Liver (tissue), 9 donors: Measurements from ENCODE around the gene TEDC2. TPM values are rescaled to one million over a fixed set of nuclear protein-coding genes. Genes with fewer than 3 reads are reported as not detected.

Source experiments
- DNase-seq: peaks from one replicate; pipeline ENCODE4 v3.0.0-alpha.2; 2017; ENCODE audit warnings: low spot score
- H3K27ac ChIP-seq, 2 donors: one replicate each; pipeline ENCODE4 v1.7.0; 2013; ENCODE audit warnings: inconsistent platforms in 2 of 2, low read length in 2 of 2, control low read depth in 1 of 2, low read depth in 1 of 2, mild to moderate bottlenecking in 1 of 2
- H3K27me3 ChIP-seq, 4 donors: one replicate each; pipeline versions ENCODE4 v1.6.1 to v1.7.0; 2013; ENCODE audit warnings: low read length in 3 of 4, inconsistent platforms in 1 of 4, mild to moderate bottlenecking in 1 of 4, moderate library complexity in 1 of 4; ENCODE audit not compliant: control insufficient read depth in 4 of 4, insufficient read depth in 4 of 4
- H3K36me3 ChIP-seq, 4 donors: one replicate each; pipeline versions ENCODE4 v1.6.1 to v1.7.0; 2013; ENCODE audit warnings: low read length in 3 of 4, mild to moderate bottlenecking in 3 of 4, low read depth in 1 of 4, moderate library complexity in 1 of 4; ENCODE audit not compliant: control insufficient read depth in 4 of 4, insufficient read depth in 3 of 4
- H3K4me1 ChIP-seq, 4 donors: one replicate each; pipeline versions ENCODE4 v1.6.1 to v1.7.0; 2013; ENCODE audit warnings: low read length in 3 of 4, mild to moderate bottlenecking in 3 of 4, moderate library complexity in 1 of 4; ENCODE audit not compliant: control insufficient read depth in 4 of 4, insufficient read depth in 4 of 4
- H3K4me3 ChIP-seq, 3 donors: one replicate each; pipeline versions ENCODE4 v1.6.1 to v1.7.0; 2013; ENCODE audit warnings: low read length in 3 of 3, control low read depth in 1 of 3, low read depth in 1 of 3, mild to moderate bottlenecking in 1 of 3
- H3K9ac ChIP-seq, 2 donors: one replicate each; pipeline ENCODE4 v1.7.0; 2013; ENCODE audit warnings: low read length in 2 of 2, mild to moderate bottlenecking in 2 of 2, moderate library complexity in 2 of 2, control low read depth in 1 of 2, low read depth in 1 of 2
- H3K9me3 ChIP-seq, 4 donors: one replicate each; pipeline versions ENCODE4 v1.6.1 to v1.7.0; 2013; ENCODE audit warnings: low read length in 3 of 4; ENCODE audit not compliant: control insufficient read depth in 4 of 4
- CTCF ChIP-seq: fragments of 150-350 bp; IDR thresholded peaks from 2 replicates; pipeline ENCODE4 v1.5.1; 2017; ENCODE audit warnings: improper control_type of control experiment, low read depth, low read length; ENCODE audit not compliant: missing input control
- EGR1 ChIP-seq, 2 donors: IDR thresholded peaks; 2 replicates each; pipeline ENCODE4 v1.6.1; 2016 to 2018; ENCODE audit warnings: antibody characterized with exemption in 2 of 2, low read depth in 2 of 2
- FOXA2 ChIP-seq: IDR thresholded peaks from 2 replicates; pipeline ENCODE4 v1.6.1; 2016; ENCODE audit warnings: antibody characterized with exemption
- GABPA ChIP-seq, 2 donors: IDR thresholded peaks in 1 of 2; conservative IDR thresholded peaks in 1 of 2; 2 replicates each; pipeline ENCODE4 v1.6.1; 2016; ENCODE audit warnings: antibody characterized with exemption in 2 of 2, mild to moderate bottlenecking in 1 of 2, moderate library complexity in 1 of 2
- HNF4A ChIP-seq, 2 donors: conservative IDR thresholded peaks; 2 replicates each; pipeline ENCODE4 v1.6.1; 2016; ENCODE audit warnings: antibody characterized with exemption in 2 of 2, mild to moderate bottlenecking in 2 of 2
- HNF4G ChIP-seq: IDR thresholded peaks from 2 replicates; pipeline ENCODE4 v1.6.1; 2016; ENCODE audit warnings: antibody characterized with exemption
- MAX ChIP-seq: IDR thresholded peaks from 2 replicates; pipeline ENCODE4 v1.6.1; 2016; ENCODE audit warnings: antibody characterized with exemption
- NR2F2 ChIP-seq: IDR thresholded peaks from 2 replicates; pipeline ENCODE4 v1.6.1; 2016; ENCODE audit warnings: antibody characterized with exemption
- RAD21 ChIP-seq, 2 donors: IDR thresholded peaks; 2 replicates each; pipeline ENCODE4 v1.6.1; 2016; ENCODE audit warnings: antibody characterized with exemption in 2 of 2, mild to moderate bottlenecking in 2 of 2
- REST ChIP-seq: IDR thresholded peaks from 2 replicates; pipeline ENCODE4 v1.6.1; 2016; ENCODE audit warnings: antibody characterized with exemption, mild to moderate bottlenecking
- RXRA ChIP-seq, 2 donors: IDR thresholded peaks; 2 replicates each; pipeline ENCODE4 v1.6.1; 2017 to 2018; ENCODE audit warnings: antibody characterized with exemption in 2 of 2, mild to moderate bottlenecking in 1 of 2
- TAF1 ChIP-seq: conservative IDR thresholded peaks from 2 replicates; pipeline ENCODE4 v1.6.1; 2016; ENCODE audit warnings: antibody characterized with exemption, mild to moderate bottlenecking
- YY1 ChIP-seq: IDR thresholded peaks from 2 replicates; pipeline ENCODE4 v1.6.1; 2016; ENCODE audit warnings: antibody characterized with exemption, mild to moderate bottlenecking
- ZBTB33 ChIP-seq: IDR thresholded peaks from 2 replicates; pipeline ENCODE4 v1.6.1; 2016; ENCODE audit warnings: antibody characterized with exemption
- WGBS: extraction: QIAGEN DNeasy Blood & Tissue Kit; methylation state at CpG from one replicate; pipeline ENCODE4 v1.1.7; 2013; 5-methylcytosine and 5-hydroxymethylcytosine counted together
- polyA plus RNA-seq, 2 donors: library from polyadenylated mRNA; stranded (reverse) in 1 of 2; unstranded in 1 of 2; fragments of 200-250 nt in 1 of 2; fragments of >200 nt in 1 of 2; fragmentation: Nextera tagmentation in 1 of 2; extraction: Ambion mirVana in 1 of 2; gene quantifications; one replicate each; pipeline versions ENCODE4 v1.2.1 to v1.2.3, GENCODE V29; 2013 to 2015
- total RNA-seq, 2 donors: library from RNA; depleted of rRNA; stranded (reverse); fragments of >200 nt; gene quantifications; one replicate each; pipeline ENCODE4 v1.2.3, GENCODE V29; 2014
- donor health status: healthy.
- donor health status: healthy.
- donor health status: healthy.
- donor health status: healthy.
- donor health status: healthy.

TEDC2 gene
- total and polyA plus RNA-seq, 4 donors, result 0.71 to 6.7 (median 1.1) TPM

GRCh38 chr16:2468725-2469398 is 9.0 kb downstream of the TEDC2 start:
- no peak overlapping the region for H3K9ac ChIP-seq
- peak overlapping the region in 1 of 3 donors; percentile 51 for H3K4me3 ChIP-seq
- H3K4me1 ChIP-seq, result peaks cover 37 to 62% (median 46%) of the 10 kb centered on the region in 4 donors
- H3K9me3 ChIP-seq, result no peaks in the 10 kb centered on the region
- H3K27ac ChIP-seq, result peak overlapping the region in 1 of 2 donors; percentile 35
- TF ChIP-seq FOXA2 (no peak), ZBTB33 (no peak), CTCF (no peak), NR2F2 (no peak), MAX (no peak)
- H3K36me3 ChIP-seq, result no peaks in the 10 kb centered on the region
- WGBS, result 13% methylated on average over 14 of the region's 14 CpGs
- no peak for DNase-seq
- H3K27me3 ChIP-seq, result no peaks in the 10 kb centered on the region

GRCh38 chr16:2469399-2470233 is 9.7 kb downstream of the TEDC2 start:
- H3K27ac ChIP-seq, result no peak overlapping the region
- H3K9ac ChIP-seq, result no peak overlapping the region
- no peak for DNase-seq
- H3K4me3 ChIP-seq, result no peak overlapping the region
- no peaks in the 10 kb centered on the region for H3K9me3 ChIP-seq
- WGBS, result 57% methylated on average over 16 of the region's 16 CpGs
- TF ChIP-seq GABPA (IDR thresholded peaks at IDR 0.05 in 1 of 2, conservative IDR thresholded peaks at IDR 0.05 in 1 of 2), result no peak
- no peak for TF ChIP-seq NR2F2
- no peak for TF ChIP-seq YY1
- no peak for TF ChIP-seq HNF4A (conservative IDR thresholded peaks at IDR 0.05)
- TF ChIP-seq HNF4G, result no peak
- no peak for TF ChIP-seq FOXA2
- TF ChIP-seq RXRA (IDR thresholded peaks at IDR 0.05), result no peak
- no peak for TF ChIP-seq RAD21 (IDR thresholded peaks at IDR 0.05)
- TF ChIP-seq EGR1 (IDR thresholded peaks at IDR 0.05; ENCODE audit: low read depth in 2 of 2), result no peak
- no peak for TF ChIP-seq TAF1
- no peak for TF ChIP-seq REST
- no peak for TF ChIP-seq ZBTB33
- no peak for TF ChIP-seq CTCF
- no peaks in the 10 kb centered on the region for H3K36me3 ChIP-seq
- H3K4me1 ChIP-seq, result peaks cover 41 to 69% (median 49%) of the 10 kb centered on the region in 4 donors
- H3K27me3 ChIP-seq, result no peaks in the 10 kb centered on the region
